Measurements from ENCODE around the gene KDM4D. TPM values are rescaled to one million over a fixed set of nuclear protein-coding genes. Genes with fewer than 3 reads are reported as not detected.
A peak's percentile ranks its signal among the peaks of the same experiment; 100 is the strongest.
"Not testable (repeated sequence)": the region's sequence is repeated elsewhere in the genome, so short reads cannot be mapped to it uniquely, and the experiment has no call there.

Gene KDM4D
- 3.3 and 3.7 TPM in 2 replicates for total RNA-seq (2014; rRNA removed; shearing (Covaris generic))

DNA sequence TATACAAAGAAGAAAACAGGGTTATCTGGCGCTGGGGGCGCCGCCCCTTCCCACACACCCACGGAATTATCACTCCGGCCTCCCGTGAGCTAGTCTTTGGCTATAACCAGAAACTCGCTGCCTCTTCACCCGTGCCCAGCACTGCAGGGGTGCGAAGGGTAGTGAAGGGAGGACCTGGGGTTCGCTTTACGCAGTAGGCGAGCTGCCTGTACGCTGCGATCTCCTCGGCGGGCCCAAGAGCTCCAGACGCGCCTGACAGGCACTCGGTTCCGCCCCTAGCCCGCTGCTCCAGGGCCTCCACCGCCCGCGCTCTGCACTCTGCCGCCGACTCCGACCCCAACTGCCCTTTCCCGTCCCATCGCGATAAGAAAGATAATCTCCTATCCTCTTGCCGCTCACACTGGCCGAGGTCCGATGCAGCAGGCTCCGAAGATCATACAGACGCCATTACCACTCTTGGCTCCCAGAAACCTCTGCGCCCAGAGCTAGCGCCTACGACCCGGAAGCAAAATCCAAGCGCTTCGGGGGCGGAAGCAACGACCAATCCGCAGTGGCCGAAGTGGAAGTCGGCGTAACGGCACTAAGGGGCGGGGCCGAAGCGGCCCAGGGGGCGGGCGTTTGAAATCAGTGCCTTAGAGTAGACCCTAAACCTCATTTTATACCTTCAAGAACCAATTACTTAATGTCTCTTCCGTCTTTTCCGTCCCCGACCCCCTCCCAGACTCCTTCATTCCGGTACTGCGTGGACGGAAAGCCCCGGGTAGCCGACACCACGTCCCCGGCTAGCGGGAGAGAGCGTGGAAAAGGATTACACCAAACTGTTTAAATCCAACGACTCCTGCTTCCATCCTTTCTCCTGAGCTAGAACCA is at the start of gene KDM4D, which contains the start of gene CWC15:
Gene KDM4D (plus strand): TSS at position 611 of the 870 bp plus-strand sequence. CDS start 23,664 bp downstream, outside the sequence.
Gene CWC15 (minus strand): TSS at position 458 of the 870 bp plus-strand sequence. CDS start 1,371 bp downstream, outside the sequence.
- Histone ChIP-seq H3K4me3 (ENCODE audit: insufficient read depth, low read depth, low read length) (peak within 1 kb of the TSS; percentile 90), H3K36me3 (replicated peaks; ENCODE audit: control insufficient read depth, insufficient read depth, low read length) (peaks cover 19% of the 10 kb centered on the region), H3K27me3 (ENCODE audit: control insufficient read depth, insufficient read depth, low read length) (no peaks in the 10 kb centered on the region)
- DNase-seq, result peak; percentile 92

DNA sequence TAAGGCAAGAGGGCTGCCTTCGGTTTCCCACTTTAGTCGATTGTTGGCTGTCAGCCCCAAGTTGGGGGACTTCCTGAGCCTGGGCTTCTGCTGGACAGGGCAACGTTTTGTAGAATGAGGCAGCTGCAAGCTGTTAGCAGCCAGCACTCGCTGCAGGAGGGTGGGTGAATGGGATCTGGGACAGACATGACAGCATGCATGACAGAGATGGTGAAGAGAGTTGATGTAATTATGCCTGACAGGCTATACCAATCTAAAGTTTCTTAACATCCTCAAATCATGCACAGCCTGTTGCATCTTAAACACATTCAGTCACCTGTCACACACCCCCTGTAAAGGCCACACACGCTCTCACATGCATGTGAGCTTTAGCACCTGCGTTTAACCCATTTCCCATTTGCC is 49.3 kb upstream of the KDM4D start:
- no peaks in the 10 kb centered on the region; the same call in 1 of the 2 replicates for H3K27me3 ChIP-seq (ENCODE audit: control insufficient read depth, insufficient read depth, low read length)
- no peaks in the 10 kb centered on the region for H3K36me3 ChIP-seq (replicated peaks; ENCODE audit: control insufficient read depth, insufficient read depth, low read length)
- DNase-seq, result no peak
- no peak overlapping the region for H3K4me3 ChIP-seq (ENCODE audit: insufficient read depth, low read depth, low read length)

- Histone ChIP-seq H3K4me3 (ENCODE audit: insufficient read depth, low read depth, low read length) (no peak overlapping the region), H3K27me3 (ENCODE audit: control insufficient read depth, insufficient read depth, low read length) (no peaks in the 10 kb centered on the region; the same call in 1 of the 2 replicates), H3K36me3 (replicated peaks; ENCODE audit: control insufficient read depth, insufficient read depth, low read length) (no peaks in the 10 kb centered on the region)
- DNase-seq, result no peak
These were observed 48.9 kb upstream of the KDM4D start for GRCh38 chr11:94924612-94925011.

GRCh38 chr11:94925422-94926270 is 47.9 kb upstream of the KDM4D start:
- H3K4me3 ChIP-seq (ENCODE audit: insufficient read depth, low read depth, low read length), result no peak overlapping the region
- DNase-seq, result no peak
- H3K36me3 ChIP-seq (replicated peaks; ENCODE audit: control insufficient read depth, insufficient read depth, low read length), result no peaks in the 10 kb centered on the region
- no peaks in the 10 kb centered on the region; the same call in 1 of the 2 replicates for H3K27me3 ChIP-seq (ENCODE audit: control insufficient read depth, insufficient read depth, low read length)

DNA sequence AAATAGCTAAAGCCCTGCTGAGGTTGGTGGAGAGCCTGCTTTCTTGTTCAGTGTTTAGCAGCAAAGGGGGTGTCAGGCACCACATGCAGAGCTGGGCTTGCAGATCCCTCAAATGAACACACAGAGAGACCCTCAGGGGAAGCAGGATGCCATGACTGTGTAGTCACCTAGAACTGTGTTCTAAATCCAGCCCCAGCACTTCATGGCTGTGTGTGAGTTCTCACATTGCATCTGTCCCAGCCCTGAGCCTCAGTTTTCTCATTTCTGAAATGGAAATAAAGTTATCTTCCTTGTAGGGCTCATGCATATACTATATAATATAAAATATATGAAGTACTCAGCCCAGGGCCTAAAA is 47.3 kb upstream of the KDM4D start:
- no peak for DNase-seq
- Histone ChIP-seq H3K4me3 (ENCODE audit: insufficient read depth, low read depth, low read length) (no peak overlapping the region), H3K27me3 (ENCODE audit: control insufficient read depth, insufficient read depth, low read length) (no peaks in the 10 kb centered on the region), H3K36me3 (replicated peaks; ENCODE audit: control insufficient read depth, insufficient read depth, low read length) (no peaks in the 10 kb centered on the region)

GRCh38 chr11:94926698-94927237 is 46.7 kb upstream of the KDM4D start:
- H3K36me3 ChIP-seq (replicated peaks; ENCODE audit: control insufficient read depth, insufficient read depth, low read length), result no peaks in the 10 kb centered on the region
- no peaks in the 10 kb centered on the region for H3K27me3 ChIP-seq (ENCODE audit: control insufficient read depth, insufficient read depth, low read length)
- no peak overlapping the region for H3K4me3 ChIP-seq (ENCODE audit: insufficient read depth, low read depth, low read length)
- DNase-seq, result no peak

DNA sequence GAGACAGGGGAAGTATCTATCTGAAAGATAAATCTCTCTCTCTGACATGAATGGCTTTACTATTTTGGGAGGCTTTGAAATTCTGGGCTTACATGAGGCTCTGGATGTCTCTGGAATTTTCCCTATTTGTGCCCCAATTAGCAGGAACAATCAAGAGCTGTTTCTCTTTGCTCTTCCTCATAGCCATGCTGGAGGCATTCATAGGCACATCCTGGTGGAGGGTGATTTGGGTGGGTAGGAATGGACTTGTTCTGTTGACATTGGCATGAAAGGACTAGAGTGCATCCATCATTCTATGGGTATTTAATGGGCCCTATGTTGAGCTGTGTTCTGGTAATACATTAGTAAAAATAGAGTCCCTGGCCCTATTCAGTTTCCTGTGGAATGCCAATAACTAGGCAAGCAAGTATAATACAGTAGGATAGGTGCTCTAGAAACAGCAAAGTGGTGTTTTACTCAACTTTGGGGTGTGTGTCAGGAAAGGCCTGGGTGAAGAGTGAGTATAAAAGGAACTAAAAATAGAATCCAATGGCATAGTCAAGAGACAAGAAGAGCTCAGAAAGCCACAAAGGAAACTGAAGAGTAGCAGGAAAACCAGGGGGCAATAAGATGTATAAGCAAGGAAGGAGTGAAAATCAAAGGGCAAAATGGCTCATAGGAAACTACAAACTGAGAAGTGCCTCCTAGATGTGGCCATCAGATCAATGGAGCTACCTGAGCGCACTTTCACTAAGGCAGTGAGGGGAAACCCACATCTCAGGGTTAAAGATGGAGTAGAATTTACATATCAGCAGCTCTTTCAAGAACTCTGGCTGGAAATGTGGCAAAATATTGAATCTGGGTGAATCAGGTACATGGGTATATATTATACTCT is 45.2 kb upstream of the KDM4D start:
- H3K4me3 ChIP-seq (ENCODE audit: insufficient read depth, low read depth, low read length), result no peak overlapping the region
- H3K27me3 ChIP-seq (ENCODE audit: control insufficient read depth, insufficient read depth, low read length), result no peaks in the 10 kb centered on the region
- DNase-seq, result no peak
- no peaks in the 10 kb centered on the region for H3K36me3 ChIP-seq (replicated peaks; ENCODE audit: control insufficient read depth, insufficient read depth, low read length)

DNA sequence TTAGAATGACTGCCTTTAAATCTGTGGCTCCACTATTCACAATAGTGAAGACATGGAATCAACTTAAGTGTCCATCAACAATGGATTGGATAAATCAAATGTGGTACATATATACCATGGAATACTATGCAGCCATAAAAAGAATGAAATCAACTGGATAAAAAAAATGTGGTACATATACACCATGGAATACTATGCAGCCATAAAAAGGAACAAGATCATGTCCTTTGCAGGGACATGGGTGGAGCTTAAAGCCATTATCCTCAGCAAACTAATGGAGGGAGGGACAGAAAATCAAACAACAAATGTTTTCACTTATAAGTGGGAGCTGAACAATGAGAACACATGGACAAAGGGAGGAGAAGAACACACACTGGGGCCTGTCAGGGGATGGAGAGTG is 41.4 kb upstream of the KDM4D start:
- not testable (repeated sequence) for H3K36me3 ChIP-seq (replicated peaks; ENCODE audit: control insufficient read depth, insufficient read depth, low read length); H3K4me3 ChIP-seq (ENCODE audit: insufficient read depth, low read depth, low read length); H3K27me3 ChIP-seq (ENCODE audit: control insufficient read depth, insufficient read depth, low read length); DNase-seq

DNA sequence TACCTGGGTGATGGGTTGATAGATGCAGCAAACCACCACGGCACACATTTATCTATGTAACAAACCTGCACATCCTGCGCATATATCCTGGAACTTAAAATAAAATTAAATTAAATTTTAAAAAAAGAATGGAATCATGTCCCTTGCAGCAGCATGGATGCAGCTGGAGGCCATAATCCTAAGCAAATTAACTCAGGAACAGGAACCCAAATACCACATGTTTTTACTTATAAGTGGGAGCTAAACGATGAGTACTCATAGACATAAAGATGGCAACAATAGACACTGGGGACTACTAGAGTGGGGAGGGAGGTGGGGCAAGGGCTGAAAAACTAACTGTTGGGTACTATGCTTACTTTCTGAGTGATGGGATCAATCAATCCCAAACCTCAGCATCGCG is 41.0 kb upstream of the KDM4D start:
- H3K27me3 ChIP-seq (ENCODE audit: control insufficient read depth, insufficient read depth, low read length), result no peaks in the 10 kb centered on the region
- DNase-seq, result no peak
- H3K36me3 ChIP-seq (replicated peaks; ENCODE audit: control insufficient read depth, insufficient read depth, low read length), result no peaks in the 10 kb centered on the region
- no peak overlapping the region for H3K4me3 ChIP-seq (ENCODE audit: insufficient read depth, low read depth, low read length)

DNA sequence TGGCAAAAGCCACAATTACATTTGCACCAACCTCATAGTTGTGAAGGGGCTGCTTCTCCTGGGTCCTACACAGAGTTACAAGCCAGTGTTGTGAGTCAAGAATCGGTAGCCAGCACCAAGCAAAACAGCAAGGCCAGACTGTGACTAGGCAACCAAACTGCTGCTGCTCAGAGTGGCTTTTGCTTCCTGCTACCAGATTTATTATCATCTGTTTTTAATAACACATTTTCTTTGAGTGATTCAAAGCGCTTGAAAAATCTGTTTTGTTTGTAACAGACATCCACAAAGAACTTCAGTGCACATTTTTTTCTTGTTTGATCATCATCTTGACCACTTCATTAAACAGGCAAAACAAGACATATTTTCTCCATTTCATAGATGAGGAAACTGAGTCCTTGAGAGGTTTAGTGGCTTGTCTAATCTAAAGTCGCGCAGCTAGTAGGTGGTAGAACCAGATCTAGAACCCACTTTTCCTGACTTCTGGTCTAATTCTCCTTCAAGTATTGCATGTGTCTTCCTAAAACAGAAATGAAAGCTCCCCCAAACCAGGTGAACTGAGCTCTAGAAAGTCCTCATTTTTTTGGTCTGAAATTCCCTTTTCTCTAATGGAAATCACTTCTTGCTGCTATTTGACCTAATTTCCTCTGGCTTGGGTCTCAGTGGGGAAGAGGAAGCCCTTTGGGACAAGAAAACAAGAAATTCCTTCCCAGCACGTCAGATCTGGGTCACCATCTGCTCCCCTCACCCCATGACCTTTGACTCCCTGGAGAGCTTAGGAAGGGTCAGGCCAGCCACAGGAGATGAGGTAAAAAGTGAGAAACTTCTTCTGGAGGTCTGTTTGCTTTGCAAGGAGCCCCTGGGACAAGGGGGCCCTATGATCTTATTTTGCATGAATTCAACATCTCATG is 40.0 kb upstream of the KDM4D start:
- no peak overlapping the region for H3K4me3 ChIP-seq (ENCODE audit: insufficient read depth, low read depth, low read length)
- DNase-seq, result no peak
- H3K36me3 ChIP-seq (replicated peaks; ENCODE audit: control insufficient read depth, insufficient read depth, low read length), result no peaks in the 10 kb centered on the region
- no peaks in the 10 kb centered on the region for H3K27me3 ChIP-seq (ENCODE audit: control insufficient read depth, insufficient read depth, low read length)

- DNase-seq, result peak; percentile 24
- no peaks in the 10 kb centered on the region; the same call in 1 of the 2 replicates for H3K27me3 ChIP-seq (ENCODE audit: control insufficient read depth, insufficient read depth, low read length)
- no peak overlapping the region for H3K4me3 ChIP-seq (ENCODE audit: insufficient read depth, low read depth, low read length)
- H3K36me3 ChIP-seq (replicated peaks; ENCODE audit: control insufficient read depth, insufficient read depth, low read length), result no peaks in the 10 kb centered on the region
These were observed 39.1 kb upstream of the KDM4D start for GRCh38 chr11:94934362-94934761.

GRCh38 chr11:94934846-94935245 is 38.7 kb upstream of the KDM4D start:
- H3K36me3 ChIP-seq (replicated peaks; ENCODE audit: control insufficient read depth, insufficient read depth, low read length), result no peaks in the 10 kb centered on the region
- no peak overlapping the region for H3K4me3 ChIP-seq (ENCODE audit: insufficient read depth, low read depth, low read length)
- DNase-seq, result no peak
- H3K27me3 ChIP-seq (ENCODE audit: control insufficient read depth, insufficient read depth, low read length), result no peaks in the 10 kb centered on the region; the same call in 1 of the 2 replicates
